BLaER1 (cell line): ENCODE results near the gene ARL2BP.

Source experiments
- H3K27ac ChIP-seq: shearing (Covaris generic); formaldehyde crosslinking; 2 replicates; pipeline ENCODE4 v1.8.1; 2022
- H3K27me3 ChIP-seq: shearing (Covaris generic); formaldehyde crosslinking; 2 replicates; pipeline ENCODE4 v1.8.1; 2022
- H3K36me3 ChIP-seq: shearing (Covaris generic); formaldehyde crosslinking; 2 replicates; pipeline ENCODE4 v1.8.1; 2022
- H3K4me1 ChIP-seq: shearing (Covaris generic); formaldehyde crosslinking; 2 replicates; pipeline ENCODE4 v1.8.1; 2022
- H3K4me2 ChIP-seq: shearing (Covaris generic); formaldehyde crosslinking; 2 replicates; pipeline ENCODE4 v1.8.1; 2022
- H3K4me3 ChIP-seq: shearing (Covaris generic); formaldehyde crosslinking; 2 replicates; pipeline ENCODE4 v1.8.1; 2022
- H3K9ac ChIP-seq: shearing (Covaris generic); formaldehyde crosslinking; 2 replicates; pipeline ENCODE4 v1.8.1; 2022
- H3K9me3 ChIP-seq: shearing (Covaris generic); formaldehyde crosslinking; 2 replicates; pipeline ENCODE4 v1.8.1; 2022
- H4K20me1 ChIP-seq: shearing (Covaris generic); formaldehyde crosslinking; 2 replicates; pipeline ENCODE4 v1.8.1; 2022
- Cebpa-rat ChIP-seq: shearing (Covaris generic); IDR thresholded peaks from 2 replicates; pipeline ENCODE4 v1.8.1; 2022

ARL2BP gene

GRCh38 chr16:57289391-57290257 lies 44.6 kb downstream of the ARL2BP start:
- no peak for TF ChIP-seq Cebpa-rat
- no peaks in the 10 kb centered on the region for H3K36me3 ChIP-seq
- H3K27ac ChIP-seq = no peak overlapping the region
- no peak overlapping the region for H3K9ac ChIP-seq
- H3K4me3 ChIP-seq = no peak overlapping the region
- H4K20me1 ChIP-seq = no peaks in the 10 kb centered on the region
- no peaks in the 10 kb centered on the region for H3K9me3 ChIP-seq
- peaks cover 7% of the 10 kb centered on the region for H3K27me3 ChIP-seq
- 0 out of 2 replicates have a peak overlapping the region, but pooled peaks have one; percentile 19 for H3K4me2 ChIP-seq
- peaks cover 14% of the 10 kb centered on the region; the same call in 1 of the 2 replicates for H3K4me1 ChIP-seq

GRCh38 chr16:57297856-57298255 lies 52.8 kb downstream of the ARL2BP start:
- Histone ChIP-seq H3K27ac (no peak overlapping the region), H3K9ac (no peak overlapping the region), H3K36me3 (no peaks in the 10 kb centered on the region), H4K20me1 (no peaks in the 10 kb centered on the region), H3K9me3 (no peaks in the 10 kb centered on the region), H3K4me1 (peaks cover 15% of the 10 kb centered on the region), H3K4me3 (no peak overlapping the region), H3K4me2 (no peak overlapping the region), H3K27me3 (no peaks in the 10 kb centered on the region)
- TF ChIP-seq Cebpa-rat = no peak

DNA sequence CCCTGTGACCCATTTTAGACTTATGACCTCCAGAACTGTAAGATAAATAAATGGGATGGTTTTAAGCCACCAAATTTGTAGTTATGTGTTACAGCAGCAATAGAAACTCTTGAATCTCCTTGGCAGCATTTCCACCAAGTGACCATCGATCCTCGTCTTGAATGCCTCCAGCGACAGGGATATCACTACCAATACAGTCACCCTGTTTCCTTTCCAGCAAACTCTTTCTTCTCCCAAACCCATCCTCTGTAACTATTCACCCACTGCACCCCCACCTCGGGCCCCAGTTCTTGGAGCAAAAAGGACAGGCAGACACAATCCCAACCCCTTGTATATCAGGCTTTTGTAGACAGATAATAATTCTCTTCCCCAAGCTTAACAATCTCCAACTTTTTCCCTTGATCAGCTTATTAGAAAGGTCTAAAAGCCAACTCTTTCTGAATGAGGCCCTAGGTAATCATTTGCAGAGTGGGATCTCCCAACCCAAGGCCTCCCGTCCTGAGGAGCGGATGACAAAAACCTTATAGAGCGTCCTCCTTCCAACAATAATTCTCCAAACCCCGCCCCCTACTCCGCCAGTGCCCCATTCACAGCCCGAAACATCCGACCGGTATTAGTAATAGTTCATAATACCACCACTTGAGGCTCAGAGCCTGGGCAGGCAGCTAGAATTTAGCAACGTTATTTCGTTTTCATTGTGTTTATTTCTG lies 54.1 kb downstream of the ARL2BP start:
- H3K27ac ChIP-seq = peak overlapping the region; percentile 77
- H3K9me3 ChIP-seq = no peaks in the 10 kb centered on the region

GRCh38 chr16:57299719-57300386 lies 54.8 kb downstream of the ARL2BP start:
- peak overlapping the region; percentile 81 for H3K9ac ChIP-seq
- peaks cover 22% of the 10 kb centered on the region for H3K4me1 ChIP-seq
- no peaks in the 10 kb centered on the region for H3K27me3 ChIP-seq
- peak overlapping the region; percentile 79 for H3K4me2 ChIP-seq
- no peaks in the 10 kb centered on the region for H4K20me1 ChIP-seq
- H3K36me3 ChIP-seq = no peaks in the 10 kb centered on the region
- peak overlapping the region; percentile 77 for H3K27ac ChIP-seq
- peak overlapping the region; percentile 68 for H3K4me3 ChIP-seq
- no peaks in the 10 kb centered on the region for H3K9me3 ChIP-seq
- no peak for TF ChIP-seq Cebpa-rat

More for the DNA sequence above, 54.1 kb downstream of the ARL2BP start:
- Histone ChIP-seq H3K4me3 (peak overlapping the region; percentile 68), H4K20me1 (no peaks in the 10 kb centered on the region), H3K9ac (peak overlapping the region; percentile 81), H3K4me1 (peaks cover 20% of the 10 kb centered on the region), H3K4me2 (peak overlapping the region; percentile 79), H3K27me3 (no peaks in the 10 kb centered on the region), H3K36me3 (no peaks in the 10 kb centered on the region)
- TF ChIP-seq Cebpa-rat = no peak

- peaks cover 22% of the 10 kb centered on the region for H3K4me1 ChIP-seq
These were observed 55.5 kb downstream of the ARL2BP start for GRCh38 chr16:57300387-57301125.

GRCh38 chr16:57301126-57301817 lies 56.2 kb downstream of the ARL2BP start:
- Histone ChIP-seq H3K27ac (no peak overlapping the region), H3K4me2 (peak overlapping the region; percentile 42; the same call in 1 of the 2 replicates), H3K9ac (no peak overlapping the region), H4K20me1 (no peaks in the 10 kb centered on the region), H3K4me1 (peaks cover 22% of the 10 kb centered on the region), H3K36me3 (no peaks in the 10 kb centered on the region), H3K9me3 (no peaks in the 10 kb centered on the region), H3K27me3 (no peaks in the 10 kb centered on the region), H3K4me3 (no peak overlapping the region)
- TF ChIP-seq Cebpa-rat = no peak

More at GRCh38 chr16:57300387-57301125, 55.5 kb downstream of the ARL2BP start:
- Histone ChIP-seq H3K9ac (peak overlapping the region; percentile 81), H3K27me3 (no peaks in the 10 kb centered on the region), H3K4me2 (peak overlapping the region; percentile 79), H3K36me3 (no peaks in the 10 kb centered on the region), H4K20me1 (no peaks in the 10 kb centered on the region), H3K4me3 (peak overlapping the region; percentile 68), H3K9me3 (no peaks in the 10 kb centered on the region), H3K27ac (peak overlapping the region; percentile 77)
- no peak for TF ChIP-seq Cebpa-rat
